Astrocyte of the spinal cord (primary cell): ENCODE data around the gene CAPS.

ENCODE experiments used
- DNase-seq: peaks from one replicate; pipeline ENCODE4 v3.0.0; 2011; ENCODE audit warnings: low read depth, low spot score
- H3K4me3 ChIP-seq: 2 replicates; pipeline ENCODE4 v1.5.1; 2011; ENCODE audit warnings: low read depth, mild to moderate bottlenecking, low read length, moderate library complexity
- CTCF ChIP-seq: IDR thresholded peaks from 2 replicates; pipeline ENCODE4 v1.5.1; 2012; ENCODE audit warnings: low read depth, mild to moderate bottlenecking, low read length, inconsistent platforms
- in situ Hi-C: cut with HindIII; loops from 2 replicates; pipeline ENCODE4 v1.10.0; 2017; ENCODE audit warnings: low sequenced_read_pairs

CAPS gene

DNA sequence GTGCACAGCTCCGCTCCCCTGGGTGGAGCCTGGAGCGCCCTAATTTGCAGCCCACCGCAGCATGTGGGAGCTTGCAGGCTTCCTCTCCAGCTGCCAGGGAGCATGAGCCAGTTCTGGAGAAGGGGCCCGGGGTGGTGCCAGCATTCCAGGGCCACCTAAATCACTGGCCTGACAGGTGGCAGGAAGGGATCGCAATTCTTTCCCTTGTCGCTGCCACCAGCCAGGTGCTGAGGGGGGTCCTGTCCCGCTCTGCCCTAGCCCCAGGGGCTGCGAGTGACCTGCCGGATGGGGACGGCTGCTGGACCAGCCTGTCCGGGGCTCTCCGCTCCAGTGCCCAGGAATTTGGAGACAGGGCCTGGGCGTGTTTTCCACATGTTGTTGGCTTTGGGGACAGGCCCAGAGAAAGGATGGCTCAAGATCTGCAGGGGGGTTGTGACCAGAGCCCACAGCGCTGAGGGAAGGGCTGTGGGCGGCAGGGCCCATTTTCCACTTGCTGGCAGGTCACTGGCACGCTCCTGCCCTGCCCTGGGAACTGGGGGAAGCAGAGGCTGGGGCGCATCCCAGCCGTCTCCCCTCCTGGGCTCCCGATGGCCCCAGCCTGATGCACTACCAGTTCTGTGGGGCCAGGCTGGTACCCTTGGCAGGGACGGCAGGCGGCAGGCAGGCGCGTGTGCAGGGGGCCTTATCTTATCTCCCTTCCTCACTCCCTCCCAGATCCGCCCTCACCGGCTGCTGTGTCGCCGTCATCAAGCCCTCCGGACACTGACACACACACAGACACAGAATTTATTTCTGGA is 19.9 kb upstream of the CAPS start:
- DNase-seq, result no peak
- no peak overlapping the region for H3K4me3 ChIP-seq
- TF ChIP-seq CTCF, result no peak
- in situ Hi-C loops, result no loop called here

DNA sequence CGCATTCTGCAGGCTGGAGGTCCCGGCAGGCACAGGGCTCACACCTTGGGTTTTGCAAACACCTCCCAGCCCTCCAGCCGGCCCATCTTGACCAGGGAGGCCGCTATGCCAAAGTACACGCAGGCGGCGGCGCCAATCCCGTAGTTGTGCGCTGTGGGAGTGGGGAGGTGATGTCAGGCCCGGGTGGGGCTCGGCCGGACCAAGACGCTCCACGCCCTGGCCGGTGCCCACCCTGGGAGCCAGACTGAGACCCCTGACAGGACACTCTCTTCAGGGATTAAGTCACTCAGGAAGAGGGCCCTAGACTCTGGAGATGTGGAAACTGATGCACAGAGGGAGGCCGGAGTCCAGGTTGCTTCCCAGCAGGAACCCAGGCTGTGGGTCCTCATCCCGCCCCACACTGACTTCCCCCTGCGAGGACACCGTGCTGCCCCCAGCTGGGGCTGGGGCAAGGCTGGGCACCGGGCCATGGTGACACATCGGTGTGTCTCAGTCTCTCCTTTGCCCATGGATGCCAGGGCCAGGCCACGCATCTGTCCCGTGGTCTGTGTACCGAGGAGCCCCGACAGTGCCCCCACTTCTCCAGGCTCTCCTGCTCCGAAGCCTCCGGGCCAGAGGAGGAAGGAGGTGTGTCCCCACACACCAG is 19.2 kb upstream of the CAPS start:
- DNase-seq, result no peak

GRCh38 chr19:5895409-5895808 is 18.6 kb upstream of the CAPS start:
- TF ChIP-seq CTCF, result no peak
- in situ Hi-C loops, result no loop called here
- DNase-seq, result no peak
- H3K4me3 ChIP-seq, result no peak overlapping the region

More for the DNA sequence above, 19.2 kb upstream of the CAPS start:
- TF ChIP-seq CTCF, result no peak
- no peak overlapping the region for H3K4me3 ChIP-seq
- in situ Hi-C loops, result no loop called here

DNA sequence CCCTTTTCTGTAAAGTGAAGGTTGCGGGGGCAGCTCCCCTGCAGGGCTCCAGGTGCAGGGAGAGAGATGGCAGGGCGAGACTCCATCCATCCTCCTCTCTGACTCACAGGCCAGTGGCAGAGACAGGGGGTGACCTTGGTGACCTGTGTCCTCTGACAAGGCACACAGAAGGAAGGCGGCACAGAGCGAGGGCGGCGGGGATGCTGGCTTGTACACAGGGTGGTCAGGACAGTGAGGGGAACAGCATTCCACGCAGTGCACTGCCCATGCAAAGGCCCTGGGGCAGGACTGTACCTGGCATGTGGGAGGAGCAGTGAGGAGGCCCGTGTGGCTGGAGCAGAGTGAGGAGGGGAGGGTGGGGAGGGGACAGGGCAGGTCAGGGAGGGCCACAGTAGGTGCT is 18.2 kb upstream of the CAPS start:
- TF ChIP-seq CTCF, result no peak
- in situ Hi-C loops, result no loop called here
- no peak for DNase-seq
- H3K4me3 ChIP-seq, result no peak overlapping the region

- TF ChIP-seq CTCF, result no peak
Observed at GRCh38 chr19:5896365-5897076, 17.5 kb upstream of the CAPS start.

GRCh38 chr19:5897189-5897969 is 16.7 kb upstream of the CAPS start:
- in situ Hi-C loops, result no loop called here
- no peak for TF ChIP-seq CTCF
- DNase-seq, result no peak
- H3K4me3 ChIP-seq, result no peak overlapping the region

More at GRCh38 chr19:5896365-5897076, 17.5 kb upstream of the CAPS start:
- in situ Hi-C loops, result no loop called here
- no peak overlapping the region for H3K4me3 ChIP-seq
- DNase-seq, result no peak
